NCI-H69 (cell line): ENCODE results near the gene HS6ST3.
"Not testable (repeated sequence)": the region's sequence is repeated elsewhere in the genome, so short reads cannot be mapped to it uniquely, and the experiment has no call there.

Experiments
- DNase-seq: peaks from one replicate; lab custom pipeline; 2025; lab: John Stamatoyannopoulos, UW

The HS6ST3 gene

GRCh38 chr13:96089749-96090239 is at the start of gene HS6ST3:
TSS of gene HS6ST3 (plus strand) at chr13:96090107.
- peak; percentile 77 for DNase-seq

GRCh38 chr13:96041326-96042110 is 48.4 kb upstream of the HS6ST3 start:
- DNase-seq: no peak

GRCh38 chr13:96044238-96044637 is 45.7 kb upstream of the HS6ST3 start:
- DNase-seq: no peak

DNA sequence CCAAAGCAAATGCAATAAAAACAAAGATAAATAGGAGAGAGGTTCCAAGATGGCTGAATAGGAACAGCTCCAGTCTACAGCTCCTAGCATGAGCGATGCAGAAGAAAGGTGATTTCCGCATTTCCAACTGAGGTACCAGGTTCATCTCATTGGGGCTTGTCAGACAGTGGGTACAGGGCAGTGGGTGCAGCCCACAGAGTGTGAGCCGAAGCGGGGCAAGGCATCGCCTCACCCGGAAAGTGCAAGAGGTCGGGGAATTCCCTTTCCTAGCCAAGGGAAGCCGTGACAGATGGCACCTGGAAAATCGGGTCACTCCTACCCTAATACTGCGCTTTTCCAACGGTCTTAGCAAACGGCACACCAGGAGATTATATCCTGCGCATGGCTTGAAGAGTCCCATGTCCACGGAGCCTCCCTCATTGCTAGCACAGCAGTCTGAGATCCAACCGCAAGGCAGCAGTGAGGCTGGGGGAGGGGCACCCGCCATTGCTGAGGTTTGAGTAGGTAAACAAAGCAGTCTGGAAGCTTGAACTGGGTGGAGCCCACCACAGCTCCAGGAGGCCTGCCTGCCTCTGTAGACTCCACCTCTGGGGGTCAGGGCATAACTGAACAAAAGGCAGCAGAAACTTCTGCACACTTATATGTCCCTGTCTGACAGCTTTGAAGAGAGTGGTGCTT is 43.3 kb upstream of the HS6ST3 start:
- DNase-seq: not testable (repeated sequence)

GRCh38 chr13:96050955-96051354 is 39.0 kb upstream of the HS6ST3 start:
- DNase-seq: not testable (repeated sequence)

DNA sequence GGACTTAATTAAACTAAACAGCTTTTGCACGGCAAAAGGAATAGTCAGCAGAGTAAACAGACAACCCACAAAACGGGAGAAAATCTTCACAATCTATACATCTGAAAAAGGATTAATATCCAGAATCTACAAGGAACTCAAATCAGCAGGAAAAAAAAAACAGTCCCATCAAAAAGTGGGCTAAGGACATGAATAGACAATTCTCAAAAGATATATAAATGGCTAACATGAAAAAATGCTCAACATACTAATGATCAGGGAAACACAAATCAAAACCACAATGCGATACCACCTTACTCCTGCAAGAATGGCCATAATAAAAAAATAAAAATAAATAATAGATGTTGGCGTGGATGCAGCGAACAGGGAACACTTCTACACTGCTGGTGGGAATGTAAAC is 38.4 kb upstream of the HS6ST3 start:
- not testable (repeated sequence) for DNase-seq

DNA sequence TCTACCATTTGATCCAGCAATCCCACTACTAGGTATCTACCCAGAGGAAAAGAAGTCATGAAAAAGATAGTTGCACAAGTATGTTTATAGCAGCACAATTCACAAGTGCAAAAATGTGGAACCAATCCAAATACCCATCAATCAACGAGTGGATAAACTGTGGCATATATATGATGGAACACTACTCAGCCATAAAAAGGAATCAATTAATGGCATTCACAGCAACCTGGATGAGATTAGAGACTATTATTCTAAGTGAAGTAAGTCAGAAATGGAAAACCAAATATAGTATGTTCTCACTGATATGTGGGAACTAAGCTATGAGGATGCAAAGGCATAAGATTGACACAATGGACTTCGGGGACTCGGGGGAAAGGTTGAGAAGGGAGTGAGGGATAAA is 38.0 kb upstream of the HS6ST3 start:
- DNase-seq: not testable (repeated sequence)

- peak; percentile 64 for DNase-seq
These were observed 37.3 kb upstream of the HS6ST3 start for GRCh38 chr13:96052656-96053002.

DNA sequence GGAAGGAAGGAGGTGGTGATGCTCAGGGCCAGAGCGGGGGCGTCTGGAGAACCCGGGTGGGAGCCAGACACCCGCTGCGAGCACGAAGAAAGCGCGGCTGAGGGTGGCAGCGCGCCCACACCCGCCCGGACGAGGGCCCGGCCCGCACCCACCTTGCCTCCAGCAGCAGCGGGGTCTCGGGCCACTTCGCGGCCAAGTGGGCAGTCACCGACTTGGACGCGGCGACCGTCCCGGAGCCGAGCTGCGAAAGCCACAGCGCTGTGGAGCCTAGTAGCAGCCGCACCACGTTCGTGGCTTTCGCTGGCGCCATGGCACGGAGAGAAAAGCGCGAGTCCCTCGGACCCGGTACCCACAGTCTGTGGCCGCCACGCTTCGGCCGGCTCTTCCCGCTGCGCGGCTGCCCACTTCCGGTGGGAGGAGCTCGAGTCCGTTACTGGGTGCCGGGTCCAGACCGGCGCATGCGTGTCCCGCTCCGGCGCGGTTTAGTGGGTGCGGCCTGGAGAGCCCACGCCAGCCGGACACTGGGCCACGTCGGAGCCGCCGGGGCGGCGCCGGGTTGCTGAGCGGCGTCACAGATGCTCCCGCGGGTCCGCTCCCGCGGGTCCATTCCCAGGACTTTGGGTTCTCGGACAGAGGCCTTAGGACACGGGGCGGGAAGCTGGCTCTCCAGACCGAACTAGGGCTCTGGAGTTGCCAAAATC is 36.8 kb upstream of the HS6ST3 start, which contains the start of gene UGGT2:
Gene UGGT2, minus strand, starts transcription at position 399 of the 701 bp plus-strand sequence. Its CDS starts 89 bp downstream, at position 310.
- DNase-seq: peak; percentile 97

DNA sequence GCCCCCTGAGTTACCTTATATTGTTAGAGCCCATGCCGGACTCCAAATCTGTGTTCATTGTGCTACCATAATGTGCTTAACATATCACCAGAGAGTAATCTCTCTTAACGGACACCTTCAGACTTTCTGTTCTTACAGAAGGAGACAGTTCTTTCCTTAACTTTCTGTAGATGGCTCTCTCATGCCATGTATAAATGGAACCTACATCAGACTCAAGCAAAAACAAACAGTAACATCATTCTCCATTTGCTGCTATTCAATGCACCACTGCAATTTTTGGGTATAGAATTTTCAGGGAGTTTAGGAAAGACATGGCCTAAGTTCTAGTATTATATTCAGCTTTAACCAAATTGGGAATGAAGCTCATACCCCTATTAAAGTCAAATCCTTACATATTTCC is 24.1 kb upstream of the HS6ST3 start:
- DNase-seq: no peak

DNA sequence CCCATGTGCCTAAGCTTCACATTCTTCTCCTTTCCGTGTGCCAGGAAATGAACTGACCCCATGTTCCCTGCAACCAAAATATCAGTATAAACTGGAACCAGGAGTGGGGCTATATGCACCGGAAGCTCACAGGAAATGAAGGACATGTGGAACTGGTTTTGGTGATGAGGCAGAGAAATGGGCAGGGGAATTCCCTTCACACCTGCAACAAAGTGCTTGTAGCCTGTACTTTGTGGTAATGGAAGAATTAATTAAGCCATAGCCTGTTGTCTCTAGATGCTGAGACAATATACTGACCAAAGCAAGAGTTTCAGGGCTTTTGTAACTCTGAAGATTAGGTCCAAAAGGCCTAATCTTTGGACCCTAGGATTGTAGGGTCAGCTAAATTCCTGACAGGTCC is 21.2 kb upstream of the HS6ST3 start:
- no peak for DNase-seq

DNA sequence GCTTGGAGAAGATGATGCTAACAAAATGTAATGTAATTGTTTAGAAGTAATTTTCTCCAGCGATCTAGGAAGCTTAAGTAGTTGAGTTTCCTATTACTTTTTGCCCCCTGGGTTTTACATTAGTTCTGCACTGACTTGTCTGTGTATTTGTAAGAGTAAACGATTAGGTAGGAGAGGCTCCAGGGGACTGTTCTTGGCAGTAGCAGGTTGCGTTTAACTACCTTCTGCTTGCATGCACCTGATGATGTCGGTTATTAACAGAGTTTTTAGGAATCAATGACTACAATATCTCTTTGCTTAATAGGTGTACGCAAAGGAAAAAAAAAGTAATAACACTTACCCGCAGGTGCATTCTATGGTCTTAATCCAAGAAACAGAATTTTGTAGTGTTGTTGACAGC is 18.4 kb upstream of the HS6ST3 start:
- peak; percentile 20 for DNase-seq

- DNase-seq: no peak
These were observed 17.5 kb upstream of the HS6ST3 start for GRCh38 chr13:96072392-96072791.

- DNase-seq: peak; percentile 6
These were observed 13.9 kb upstream of the HS6ST3 start for GRCh38 chr13:96075953-96076543.

DNA sequence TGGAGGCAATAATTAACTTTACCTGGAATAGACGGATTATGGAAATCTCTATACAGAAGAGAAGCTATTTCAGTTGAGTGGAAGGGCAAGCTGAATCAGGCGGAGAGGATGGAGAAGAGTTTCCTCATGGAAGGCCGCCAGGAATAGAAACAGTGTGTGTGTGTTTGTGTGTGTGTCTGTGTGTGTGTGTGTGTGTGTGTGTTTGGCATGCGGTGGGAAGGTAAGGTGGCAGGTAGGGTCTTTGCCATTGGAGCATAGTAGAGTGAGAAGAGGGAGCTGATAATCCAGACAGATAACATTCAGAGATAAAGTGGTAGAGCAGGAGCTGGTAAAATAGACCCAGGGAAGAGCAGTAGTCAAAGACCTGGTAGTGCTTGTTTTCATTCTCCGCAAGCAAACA is 9.2 kb upstream of the HS6ST3 start:
- no peak for DNase-seq

DNA sequence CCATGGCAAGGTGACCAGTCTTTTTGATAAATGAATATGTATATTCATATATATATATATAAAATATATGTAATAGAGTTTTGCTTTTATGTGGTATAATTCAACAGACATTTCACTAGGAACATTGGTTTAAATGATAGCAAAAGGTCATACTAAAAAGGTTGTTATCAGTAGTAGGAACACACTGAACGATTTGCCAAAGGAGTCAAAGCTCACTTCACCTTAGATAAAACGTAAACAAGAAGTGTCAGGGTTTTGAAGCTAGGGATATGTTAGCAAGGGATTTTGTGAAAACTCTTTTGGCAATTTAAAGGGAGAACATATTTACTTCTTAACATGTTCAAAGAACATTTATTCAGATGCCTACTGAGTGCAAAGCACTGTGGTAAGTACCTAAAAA is 8.0 kb upstream of the HS6ST3 start:
- no peak for DNase-seq

- DNase-seq: no peak
These were observed 7.3 kb upstream of the HS6ST3 start for GRCh38 chr13:96082640-96083039.

- DNase-seq: no peak
These were observed 3.2 kb upstream of the HS6ST3 start for GRCh38 chr13:96086736-96087135.

GRCh38 chr13:96089139-96089538 is 768 bp upstream of the HS6ST3 start:
- no peak for DNase-seq

DNA sequence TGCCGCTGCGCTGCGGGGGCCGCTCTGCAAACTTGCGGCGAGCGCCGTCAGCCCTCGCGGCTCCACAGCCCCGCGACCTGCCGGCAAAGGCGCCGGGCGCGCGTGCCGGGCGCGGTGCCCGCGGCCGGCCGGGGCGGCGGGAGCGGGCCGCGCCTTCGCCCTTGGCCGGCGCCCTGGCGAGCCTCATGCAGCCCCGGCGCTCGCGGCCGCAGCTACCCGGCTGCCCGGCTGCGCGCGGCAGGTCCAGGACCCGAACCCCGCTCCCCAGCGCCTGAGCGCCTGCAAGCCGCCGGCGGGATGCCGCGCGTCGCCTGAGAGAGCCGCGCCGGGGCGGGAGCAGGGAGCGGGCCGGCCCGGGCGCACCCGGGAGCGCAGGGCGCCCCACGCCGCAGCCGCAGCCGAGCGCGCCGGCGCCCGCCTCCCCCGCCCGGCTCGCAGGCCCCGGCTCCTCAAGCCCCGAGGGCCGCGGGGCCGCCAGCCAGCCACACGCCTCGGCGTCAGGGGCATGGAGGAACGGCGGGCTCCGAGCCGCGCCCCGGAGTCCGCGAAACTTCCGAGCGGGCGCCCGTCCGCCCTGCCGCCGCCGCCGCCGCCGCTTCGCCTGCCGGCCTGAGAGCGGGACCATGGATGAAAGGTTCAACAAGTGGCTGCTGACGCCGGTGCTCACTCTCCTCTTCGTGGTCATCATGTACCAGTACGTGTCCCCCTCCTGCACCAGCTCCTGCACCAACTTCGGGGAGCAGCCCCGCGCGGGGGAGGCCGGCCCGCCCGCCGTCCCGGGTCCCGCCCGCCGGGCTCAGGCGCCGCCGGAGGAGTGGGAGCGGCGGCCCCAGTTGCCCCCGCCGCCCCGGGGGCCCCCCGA is 564 bp downstream of the HS6ST3 start:
- DNase-seq: peak; percentile 68
